Measurements from ENCODE around the gene C2CD2.

- TF ChIP-seq, protein P1, sequence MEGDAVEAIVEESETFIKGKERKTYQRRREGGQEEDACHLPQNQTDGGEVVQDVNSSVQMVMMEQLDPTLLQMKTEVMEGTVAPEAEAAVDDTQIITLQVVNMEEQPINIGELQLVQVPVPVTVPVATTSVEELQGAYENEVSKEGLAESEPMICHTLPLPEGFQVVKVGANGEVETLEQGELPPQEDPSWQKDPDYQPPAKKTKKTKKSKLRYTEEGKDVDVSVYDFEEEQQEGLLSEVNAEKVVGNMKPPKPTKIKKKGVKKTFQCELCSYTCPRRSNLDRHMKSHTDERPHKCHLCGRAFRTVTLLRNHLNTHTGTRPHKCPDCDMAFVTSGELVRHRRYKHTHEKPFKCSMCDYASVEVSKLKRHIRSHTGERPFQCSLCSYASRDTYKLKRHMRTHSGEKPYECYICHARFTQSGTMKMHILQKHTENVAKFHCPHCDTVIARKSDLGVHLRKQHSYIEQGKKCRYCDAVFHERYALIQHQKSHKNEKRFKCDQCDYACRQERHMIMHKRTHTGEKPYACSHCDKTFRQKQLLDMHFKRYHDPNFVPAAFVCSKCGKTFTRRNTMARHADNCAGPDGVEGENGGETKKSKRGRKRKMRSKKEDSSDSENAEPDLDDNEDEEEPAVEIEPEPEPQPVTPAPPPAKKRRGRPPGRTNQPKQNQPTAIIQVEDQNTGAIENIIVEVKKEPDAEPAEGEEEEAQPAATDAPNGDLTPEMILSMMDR (IDR thresholded peaks at IDR 0.05): no peak
- TF ChIP-seq POLR2A (IDR thresholded peaks at IDR 0.05): no peak
These were observed 20.3 kb upstream of the C2CD2 start for GRCh38 chr21:41973861-41974751.
